HEK293 (cell line): ENCODE measurements around the gene MYO1B.

Experiments used
- CTCF ChIA-PET: fragments of 350-600 bp; formaldehyde crosslinking; extraction: SDS; loops from one replicate; lab custom pipeline; 2021; ENCODE audit warnings: antibody characterized with exemption; lab: Yijun Ruan, JAX
- POLR2A ChIA-PET: fragments of 300-600 bp; formaldehyde crosslinking; extraction: SDS; loops from one replicate; lab custom pipeline; 2020; ENCODE audit warnings: antibody characterized with exemption, inconsistent platforms; lab: Yijun Ruan, JAX
- H3K27ac ChIP-seq: fragments of 200-500 bp; sonication (Bioruptor generic); 2 replicates; pipeline ENCODE4 v1.5.1; 2014; ENCODE audit warnings: low read depth, low read length, control low read depth, inconsistent platforms; ENCODE audit errors: extremely low read depth
- H3K36me3 ChIP-seq, 2 experiments: fragments of 200-500 bp in 1 of 2; sonication (Bioruptor generic) in 1 of 2; 1 replicate in 1 of 2; 2 replicates in 1 of 2; pipeline ENCODE4 v1.5.1; 2014 to 2017; ENCODE audit warnings: inconsistent platforms in 2 of 2, low read length in 2 of 2; ENCODE audit not compliant: control insufficient read depth in 2 of 2, insufficient read depth in 1 of 2
- H3K4me1 ChIP-seq: fragments of 200-500 bp; sonication (Bioruptor generic); 2 replicates; pipeline ENCODE4 v1.5.1; 2014; ENCODE audit warnings: mild to moderate bottlenecking, low read length, inconsistent platforms; ENCODE audit not compliant: control insufficient read depth, insufficient read depth
- H3K4me3 ChIP-seq: 2 replicates; pipeline ENCODE4 v1.5.1; 2011; ENCODE audit warnings: low read depth, mild to moderate bottlenecking, control low read depth, low read length, moderate library complexity
- H3K9me3 ChIP-seq: fragments of 200-500 bp; sonication (Bioruptor generic); 2 replicates; pipeline ENCODE4 v1.5.1; 2014; ENCODE audit warnings: low read depth, low read length, inconsistent platforms; ENCODE audit not compliant: control insufficient read depth, insufficient read depth
- EGR2 ChIP-seq: fragments of 450-650 bp; formaldehyde crosslinking; IDR thresholded peaks from 2 replicates; pipeline ENCODE4 v1.5.1; 2016; ENCODE audit warnings: low read depth, missing biosample characterization, missing genetic modification characterization
- GLIS1 ChIP-seq: fragments of 450-650 bp; formaldehyde crosslinking; IDR thresholded peaks from 2 replicates; pipeline ENCODE4 v1.5.1; 2016; ENCODE audit warnings: missing biosample characterization, missing genetic modification characterization
- KLF8 ChIP-seq: fragments of 450-650 bp; formaldehyde crosslinking; IDR thresholded peaks from 2 replicates; pipeline ENCODE4 v1.5.1; 2016; ENCODE audit warnings: missing biosample characterization, missing genetic modification characterization
- SALL2 ChIP-seq: fragments of 450-650 bp; formaldehyde crosslinking; IDR thresholded peaks from 2 replicates; pipeline ENCODE4 v1.5.0; 2017; ENCODE audit warnings: missing biosample characterization, mild to moderate bottlenecking, missing genetic modification characterization, borderline replicate concordance
- SCRT2 ChIP-seq: fragments of 450-650 bp; formaldehyde crosslinking; IDR thresholded peaks from 2 replicates; pipeline ENCODE4 v1.5.1; 2016; ENCODE audit warnings: missing biosample characterization, missing genetic modification characterization
- SETDB1 ChIP-seq: IDR thresholded peaks from one replicate; pipeline ENCODE4 v1.6.1; 2017; ENCODE audit warnings: mild to moderate bottlenecking, low read length, moderate library complexity, mixed read lengths; ENCODE audit not compliant: insufficient read length
- ZBTB10 ChIP-seq: fragments of 450-650 bp; formaldehyde crosslinking; IDR thresholded peaks from 2 replicates; pipeline ENCODE4 v1.5.1; 2016; ENCODE audit warnings: missing biosample characterization, missing genetic modification characterization
- ZBTB26 ChIP-seq: fragments of 450-650 bp; formaldehyde crosslinking; optimal IDR thresholded peaks from 2 replicates; pipeline ENCODE3; 2016; ENCODE audit warnings: missing biosample characterization, mild to moderate bottlenecking, missing genetic modification characterization
- ZBTB44 ChIP-seq: fragments of 450-650 bp; IDR thresholded peaks from 2 replicates; pipeline ENCODE4 v1.5.1; 2018; ENCODE audit warnings: missing biosample characterization, mild to moderate bottlenecking, missing genetic modification characterization
- ZBTB49 ChIP-seq: fragments of 450-650 bp; formaldehyde crosslinking; IDR thresholded peaks from 2 replicates; pipeline ENCODE4 v1.5.1; 2016; ENCODE audit warnings: missing biosample characterization, missing genetic modification characterization, low read depth
- ZEB2 ChIP-seq: fragments of 450-650 bp; formaldehyde crosslinking; IDR thresholded peaks from 2 replicates; pipeline ENCODE4 v1.5.1; 2016; ENCODE audit warnings: missing biosample characterization, missing genetic modification characterization
- ZNF311 ChIP-seq: fragments of 450-650 bp; formaldehyde crosslinking; IDR thresholded peaks from 2 replicates; pipeline ENCODE4 v1.5.1; 2017; ENCODE audit warnings: missing biosample characterization, missing genetic modification characterization, borderline replicate concordance
- ZNF426 ChIP-seq: fragments of 450-650 bp; formaldehyde crosslinking; IDR thresholded peaks from 2 replicates; pipeline ENCODE4 v1.5.1; 2017; ENCODE audit warnings: missing biosample characterization, missing genetic modification characterization, mild to moderate bottlenecking, inconsistent platforms, moderate library complexity
- ZNF501 ChIP-seq: fragments of 450-650 bp; formaldehyde crosslinking; IDR thresholded peaks from 2 replicates; pipeline ENCODE4 v1.5.1; 2016; ENCODE audit warnings: missing biosample characterization, missing genetic modification characterization
- ZNF518A ChIP-seq: fragments of 450-650 bp; formaldehyde crosslinking; conservative IDR thresholded peaks from 2 replicates; pipeline ENCODE4 v1.5.1; 2016; ENCODE audit warnings: low read depth, missing biosample characterization, missing genetic modification characterization
- ZNF549 ChIP-seq: fragments of 450-650 bp; IDR thresholded peaks from 2 replicates; pipeline ENCODE4 v1.5.1; 2018; ENCODE audit warnings: missing biosample characterization, missing genetic modification characterization, mild to moderate bottlenecking, inconsistent platforms, moderate library complexity
- ZNF776 ChIP-seq: fragments of 450-650 bp; formaldehyde crosslinking; IDR thresholded peaks from 2 replicates; pipeline ENCODE4 v1.5.0; 2017; ENCODE audit warnings: missing biosample characterization, missing genetic modification characterization, borderline replicate concordance
- ZNF837 ChIP-seq: fragments of 450-650 bp; formaldehyde crosslinking; IDR thresholded peaks from 2 replicates; pipeline ENCODE4 v1.5.1; 2016; ENCODE audit warnings: missing biosample characterization, missing genetic modification characterization
- ZSCAN4 ChIP-seq: fragments of 450-650 bp; formaldehyde crosslinking; IDR thresholded peaks from 2 replicates; pipeline ENCODE4 v1.5.1; 2017; ENCODE audit warnings: missing biosample characterization, missing genetic modification characterization

Gene MYO1B

GRCh38 chr2:191225126-191225525 is 20.1 kb upstream of the MYO1B start:
- Histone ChIP-seq H3K4me1 (no peaks in the 10 kb centered on the region), H3K9me3 (no peaks in the 10 kb centered on the region), H3K36me3 (no peaks in the 10 kb centered on the region), H3K4me3 (no peak overlapping the region), H3K27ac (no peak overlapping the region)
- ChIA-PET POLR2A (no interaction called here), CTCF (interaction anchor here (1.0 kb wide), 1 partner anchor 20 kb away, joined by 3 read pairs; the partner anchor contains the start of gene MYO1B)
- TF ChIP-seq ZBTB44 (tag by site-specific recombination) (no peak), ZNF549 (no peak), ZSCAN4 (no peak), ZBTB10 (tag by site-specific recombination) (no peak), SCRT2 (tag by site-specific recombination) (no peak), ZNF426 (tag by site-specific recombination) (no peak), ZNF311 (tag by site-specific recombination) (no peak), ZEB2 (tag by site-specific recombination) (no peak), SALL2 (tag by site-specific recombination) (no peak), EGR2 (tag by site-specific recombination) (no peak), GLIS1 (no peak), ZNF518A (no peak), ZBTB49 (tag by site-specific recombination) (no peak), ZNF776 (no peak), KLF8 (tag by site-specific recombination) (no peak), ZBTB26 (tag by site-specific recombination) (no peak), ZNF501 (no peak), ZNF837 (no peak), SETDB1 (no peak)
